ENCODE data around the gene METTL4. TPM values are rescaled to one million over a fixed set of nuclear protein-coding genes. Genes with fewer than 3 reads are reported as not detected.

METTL4 gene
- total and polyA plus RNA-seq, 8 donors = 1.9 to 6.3 (median 2.9) TPM

DNA sequence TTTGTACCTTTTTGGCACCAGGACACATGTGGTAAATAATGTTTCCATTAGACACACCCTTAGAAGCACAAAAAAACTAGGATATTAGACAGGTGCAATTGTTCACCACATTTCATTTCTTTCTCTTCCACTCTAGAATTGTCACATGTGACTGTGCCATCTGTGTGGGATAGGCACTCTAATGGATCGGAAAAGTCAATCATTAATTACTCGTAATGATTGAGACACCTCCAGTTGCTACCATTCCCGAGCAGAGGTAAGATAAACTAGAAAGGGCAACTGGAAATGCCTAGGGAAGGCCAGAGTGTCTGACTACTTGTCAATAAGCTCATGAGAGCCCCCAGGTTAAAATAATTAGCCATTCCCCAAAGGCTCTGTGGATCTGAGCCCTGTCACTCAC lies 59.9 kb downstream of the METTL4 start:
- DNase-seq (peak in 1 of 6 donors; percentile 4), ATAC-seq (peak; percentile 62 to 87 (median 70)), FAIRE-seq (no peak)
- H3K4me3 ChIP-seq = no peak overlapping the region
- H3K9me3 ChIP-seq = no peaks in the 10 kb centered on the region
- H3K27me3 ChIP-seq = no peaks in the 10 kb centered on the region
- H3K36me3 ChIP-seq = no peaks in the 10 kb centered on the region
- TF ChIP-seq, protein P1, sequence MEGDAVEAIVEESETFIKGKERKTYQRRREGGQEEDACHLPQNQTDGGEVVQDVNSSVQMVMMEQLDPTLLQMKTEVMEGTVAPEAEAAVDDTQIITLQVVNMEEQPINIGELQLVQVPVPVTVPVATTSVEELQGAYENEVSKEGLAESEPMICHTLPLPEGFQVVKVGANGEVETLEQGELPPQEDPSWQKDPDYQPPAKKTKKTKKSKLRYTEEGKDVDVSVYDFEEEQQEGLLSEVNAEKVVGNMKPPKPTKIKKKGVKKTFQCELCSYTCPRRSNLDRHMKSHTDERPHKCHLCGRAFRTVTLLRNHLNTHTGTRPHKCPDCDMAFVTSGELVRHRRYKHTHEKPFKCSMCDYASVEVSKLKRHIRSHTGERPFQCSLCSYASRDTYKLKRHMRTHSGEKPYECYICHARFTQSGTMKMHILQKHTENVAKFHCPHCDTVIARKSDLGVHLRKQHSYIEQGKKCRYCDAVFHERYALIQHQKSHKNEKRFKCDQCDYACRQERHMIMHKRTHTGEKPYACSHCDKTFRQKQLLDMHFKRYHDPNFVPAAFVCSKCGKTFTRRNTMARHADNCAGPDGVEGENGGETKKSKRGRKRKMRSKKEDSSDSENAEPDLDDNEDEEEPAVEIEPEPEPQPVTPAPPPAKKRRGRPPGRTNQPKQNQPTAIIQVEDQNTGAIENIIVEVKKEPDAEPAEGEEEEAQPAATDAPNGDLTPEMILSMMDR (IDR thresholded peaks at IDR 0.05) = no peak
- peaks cover 0 to 3% (median 0%) of the 10 kb centered on the region in 3 donors for H3K4me1 ChIP-seq
- no peak overlapping the region for H3K27ac ChIP-seq
- WGBS, 2 donors = 34 to 35% methylated on average over 3 of the region's 3 CpGs
- intact Hi-C loops (cut with DNase I) = no loop called here

DNA sequence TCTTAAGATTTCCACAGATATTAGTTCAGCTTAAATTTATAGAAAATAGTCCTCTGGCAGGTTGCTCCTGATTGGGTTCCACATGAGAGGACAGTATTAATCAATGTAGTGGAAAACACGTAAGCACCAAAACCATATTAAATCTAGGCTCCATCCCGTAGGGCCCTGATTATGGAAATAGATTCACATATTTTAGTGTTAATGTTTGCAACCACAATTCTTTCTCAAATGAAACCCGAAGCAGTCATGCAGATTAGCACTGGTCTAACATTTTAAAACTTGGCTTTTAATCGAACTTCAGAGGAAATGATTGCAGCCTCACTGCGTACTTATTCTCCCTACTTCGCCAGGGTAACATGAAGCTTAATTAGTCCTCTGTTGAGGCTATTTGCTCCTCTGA lies 60.9 kb downstream of the METTL4 start:
- FAIRE-seq (no peak), DNase-seq (no peak), ATAC-seq (no peak)
- TF ChIP-seq, protein P1 (IDR thresholded peaks at IDR 0.05) = no peak
- no peaks in the 10 kb centered on the region for H3K27me3 ChIP-seq
- no peak overlapping the region for H3K4me3 ChIP-seq
- 90 to 93% methylated on average over 6 of the region's 6 CpGs for WGBS, 2 donors
- no peaks in the 10 kb centered on the region for H3K9me3 ChIP-seq
- no peak overlapping the region for H3K27ac ChIP-seq
- H3K36me3 ChIP-seq = no peaks in the 10 kb centered on the region
- intact Hi-C loops (cut with DNase I) = no loop called here
- H3K4me1 ChIP-seq = peaks cover 0 to 3% (median 0%) of the 10 kb centered on the region in 3 donors

DNA sequence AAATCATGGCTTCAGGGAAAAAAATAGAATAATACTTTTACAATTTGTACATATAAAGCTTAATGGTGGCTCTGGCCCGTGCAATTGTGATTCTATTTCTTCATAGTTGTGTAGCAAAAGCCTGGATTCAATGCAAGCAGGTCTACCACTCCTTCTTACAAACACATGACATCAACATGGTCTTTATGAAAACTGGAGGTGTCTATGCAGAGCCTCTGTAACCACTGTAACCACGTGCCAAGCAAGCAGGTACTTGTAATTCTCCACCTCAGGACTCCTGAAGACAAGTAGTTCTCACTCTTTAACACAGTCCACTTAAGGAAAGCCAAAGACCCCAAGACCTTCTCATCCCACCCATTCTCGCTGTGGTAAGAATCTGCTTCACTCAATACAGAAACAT lies 62.6 kb downstream of the METTL4 start:
- no peak for DNase-seq
- H3K27me3 ChIP-seq = no peaks in the 10 kb centered on the region
- no peak for ATAC-seq
- no peaks in the 10 kb centered on the region for H3K36me3 ChIP-seq
- peaks cover 0 to 3% (median 0%) of the 10 kb centered on the region in 3 donors for H3K4me1 ChIP-seq
- 91 to 96% methylated on average over 3 of the region's 3 CpGs for WGBS, 2 donors
- FAIRE-seq = no peak
- TF ChIP-seq, protein P1 (IDR thresholded peaks at IDR 0.05) = no peak
- intact Hi-C loops (cut with DNase I) = no loop called here
- H3K9me3 ChIP-seq = no peaks in the 10 kb centered on the region
- no peak overlapping the region for H3K27ac ChIP-seq
- H3K4me3 ChIP-seq = no peak overlapping the region

DNA sequence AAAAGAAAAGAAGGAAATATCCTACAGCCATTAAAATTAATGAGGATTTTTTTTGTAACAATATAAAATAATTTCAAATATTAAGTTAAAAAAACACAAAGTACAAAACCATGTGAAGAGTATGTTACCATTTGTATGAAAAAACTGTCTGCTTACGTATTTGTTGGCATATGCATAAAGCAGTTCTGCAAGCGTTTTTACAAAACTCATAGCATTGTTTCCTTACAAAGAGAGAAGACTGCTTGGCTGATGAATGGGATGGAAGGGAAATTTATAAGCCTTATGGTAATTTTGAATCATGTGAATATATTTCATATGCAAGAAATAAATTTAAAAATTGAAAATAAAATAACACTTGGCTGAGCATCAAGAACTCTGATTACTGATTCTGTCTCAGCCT lies 63.1 kb downstream of the METTL4 start:
- Histone ChIP-seq H3K4me3 (no peak overlapping the region), H3K4me1 (peaks cover 0 to 3% (median 0%) of the 10 kb centered on the region in 3 donors), H3K36me3 (no peaks in the 10 kb centered on the region), H3K9me3 (no peaks in the 10 kb centered on the region), H3K27ac (no peak overlapping the region), H3K27me3 (no peaks in the 10 kb centered on the region)
- no peak for DNase-seq
- TF ChIP-seq, protein P1 (IDR thresholded peaks at IDR 0.05) = no peak
- no peak for ATAC-seq
- intact Hi-C loops (cut with DNase I) = no loop called here
- 96% methylated on average over 2 of the region's 2 CpGs for WGBS, 2 donors
- FAIRE-seq = no peak

DNA sequence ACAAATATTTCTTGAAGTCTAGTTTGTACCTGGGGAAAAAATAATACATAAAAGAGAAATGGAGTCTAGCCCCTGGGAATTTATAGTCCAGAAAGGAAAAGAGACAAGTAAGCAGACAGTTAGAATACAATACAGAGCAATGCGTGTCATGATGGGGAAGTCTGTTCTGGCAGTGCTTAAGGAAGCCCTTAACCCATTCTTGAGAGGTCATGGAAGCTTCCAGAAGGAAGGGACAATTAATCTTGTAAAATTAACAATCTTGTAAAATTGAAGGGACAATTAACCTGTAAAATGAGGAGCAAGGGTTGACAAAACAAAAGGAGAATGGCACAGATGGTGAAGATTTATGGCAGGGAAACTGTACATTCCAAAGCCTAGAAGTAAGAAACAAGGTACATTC lies 66.7 kb downstream of the METTL4 start:
- FAIRE-seq (no peak), ATAC-seq (no peak), DNase-seq (no peak)
- intact Hi-C loops (cut with DNase I) = no loop called here
- no peak overlapping the region for H3K4me3 ChIP-seq
- H3K27me3 ChIP-seq = no peaks in the 10 kb centered on the region
- H3K27ac ChIP-seq = no peak overlapping the region
- TF ChIP-seq, protein P1 (IDR thresholded peaks at IDR 0.05) = no peak
- H3K4me1 ChIP-seq = no peaks in the 10 kb centered on the region
- no peaks in the 10 kb centered on the region for H3K36me3 ChIP-seq
- H3K9me3 ChIP-seq = no peaks in the 10 kb centered on the region
- 86% methylated on average over 1 of the region's 1 CpG for WGBS, 2 donors
